Astrocyte (in vitro differentiated cells and primary cell): ENCODE measurements around the gene HMX1. TPM values are rescaled to one million over a fixed set of nuclear protein-coding genes. Genes with fewer than 3 reads are reported as not detected.
A peak's percentile ranks its signal among the peaks of the same experiment; 100 is the strongest.

Experiments used
- DNase-seq: peaks from one replicate; pipeline ENCODE4 v3.0.0-alpha.2; 2010; ENCODE audit warnings: low read depth
- FAIRE-seq: peaks from 2 replicates; lab custom pipeline; 2011; peaks lifted over from hg19 to GRCh38; lab: Jason Lieb, UNC
- H2AFZ ChIP-seq: 2 replicates; pipeline ENCODE4 v1.6.0; 2012; ENCODE audit warnings: low read depth, low read length, inconsistent platforms
- H3K27ac ChIP-seq: 2 replicates; pipeline ENCODE4 v1.5.1; 2011; ENCODE audit warnings: low read depth, low read length, inconsistent platforms
- H3K27me3 ChIP-seq: 2 replicates; pipeline ENCODE4 v1.6.0; 2011; ENCODE audit warnings: low read length, inconsistent platforms; ENCODE audit not compliant: insufficient read depth
- H3K36me3 ChIP-seq: 2 replicates; pipeline ENCODE4 v1.5.1; 2011; ENCODE audit warnings: low read length, inconsistent platforms; ENCODE audit not compliant: insufficient read depth
- H3K4me1 ChIP-seq: 2 replicates; pipeline ENCODE4 v1.5.1; 2011; ENCODE audit warnings: low read length, inconsistent platforms; ENCODE audit not compliant: insufficient read depth
- H3K4me2 ChIP-seq: 2 replicates; pipeline ENCODE4 v1.6.0; 2012; ENCODE audit warnings: low read length, inconsistent platforms
- H3K4me3 ChIP-seq: 2 replicates; pipeline ENCODE4 v1.5.1; 2011; ENCODE audit warnings: low read depth, mild to moderate bottlenecking, low read length, inconsistent platforms; ENCODE audit not compliant: insufficient read depth
- H3K79me2 ChIP-seq: 2 replicates; pipeline ENCODE4 v1.6.0; 2012; ENCODE audit warnings: mild to moderate bottlenecking, low read length, inconsistent platforms; ENCODE audit not compliant: insufficient read depth
- H3K9ac ChIP-seq: 2 replicates; pipeline ENCODE4 v1.6.0; 2012; ENCODE audit warnings: mild to moderate bottlenecking, low read length, inconsistent platforms
- H3K9me3 ChIP-seq: 2 replicates; pipeline ENCODE4 v1.5.1; 2012; ENCODE audit warnings: low read depth, mild to moderate bottlenecking, low read length, inconsistent platforms; ENCODE audit not compliant: insufficient read depth
- H4K20me1 ChIP-seq: 2 replicates; pipeline ENCODE4 v1.6.0; 2012; ENCODE audit warnings: low read length, inconsistent platforms; ENCODE audit not compliant: insufficient read depth
- H3K27ac Mint-ChIP-seq: one replicate; pipeline ENCODE4 v1.8.0; 2021; ENCODE audit warnings: mild to moderate bottlenecking, mixed read lengths; ENCODE audit not compliant: unreplicated experiment
- H3K27me3 Mint-ChIP-seq: one replicate; pipeline ENCODE4 v1.8.0; 2021; ENCODE audit warnings: low read depth, mixed read lengths; ENCODE audit not compliant: unreplicated experiment
- H3K36me3 Mint-ChIP-seq: one replicate; pipeline ENCODE4 v1.8.0; 2021; ENCODE audit warnings: low read depth, mixed read lengths; ENCODE audit not compliant: unreplicated experiment
- H3K4me1 Mint-ChIP-seq: one replicate; pipeline ENCODE4 v1.8.0; 2021; ENCODE audit warnings: low read depth, mixed read lengths; ENCODE audit not compliant: unreplicated experiment
- H3K4me3 Mint-ChIP-seq: one replicate; pipeline ENCODE4 v1.8.0; 2021; ENCODE audit warnings: mild to moderate bottlenecking, moderate library complexity, mixed read lengths; ENCODE audit not compliant: unreplicated experiment
- H3K9me3 Mint-ChIP-seq: one replicate; pipeline ENCODE4 v1.8.0; 2021; ENCODE audit warnings: mild to moderate bottlenecking, mixed read lengths; ENCODE audit not compliant: unreplicated experiment
- EZH2 ChIP-seq: IDR thresholded peaks from 2 replicates; pipeline ENCODE4 v1.6.1; 2012; ENCODE audit warnings: mild to moderate bottlenecking, low read length, inconsistent platforms; ENCODE audit not compliant: insufficient read depth
- total RNA-seq: library from RNA; stranded (reverse); gene quantifications from 2 replicates; pipeline ENCODE4 v1.2.1, GENCODE V29; 2021
- TF ChIP-seq, protein P1 (sequence below): IDR thresholded peaks from 2 replicates; pipeline ENCODE4 v1.5.1; 2011; ENCODE audit warnings: low read depth, mild to moderate bottlenecking, inconsistent platforms, low read length, moderate library complexity; ENCODE audit not compliant: insufficient read depth

The HMX1 gene
- total RNA-seq, 1 donor from 2014 or later, result 0.25 TPM

- H3K79me2 ChIP-seq, result no peaks in the 10 kb centered on the region
- no peak for FAIRE-seq
- Mint-ChIP-seq H3K4me3 (no peak overlapping the region), H3K27me3 (peaks cover 65% of the 10 kb centered on the region), H3K27ac (peak overlapping the region; percentile 18), H3K9me3 (peaks cover 7% of the 10 kb centered on the region), H3K36me3 (no peaks in the 10 kb centered on the region), H3K4me1 (peaks cover 7% of the 10 kb centered on the region)
- no peak for DNase-seq
- H3K4me1 ChIP-seq, result no peaks in the 10 kb centered on the region
- H3K9me3 ChIP-seq, result no peaks in the 10 kb centered on the region
- H2AFZ ChIP-seq, result no peak overlapping the region
- H4K20me1 ChIP-seq, result no peaks in the 10 kb centered on the region
- no peak for TF ChIP-seq EZH2
- TF ChIP-seq, protein P1, sequence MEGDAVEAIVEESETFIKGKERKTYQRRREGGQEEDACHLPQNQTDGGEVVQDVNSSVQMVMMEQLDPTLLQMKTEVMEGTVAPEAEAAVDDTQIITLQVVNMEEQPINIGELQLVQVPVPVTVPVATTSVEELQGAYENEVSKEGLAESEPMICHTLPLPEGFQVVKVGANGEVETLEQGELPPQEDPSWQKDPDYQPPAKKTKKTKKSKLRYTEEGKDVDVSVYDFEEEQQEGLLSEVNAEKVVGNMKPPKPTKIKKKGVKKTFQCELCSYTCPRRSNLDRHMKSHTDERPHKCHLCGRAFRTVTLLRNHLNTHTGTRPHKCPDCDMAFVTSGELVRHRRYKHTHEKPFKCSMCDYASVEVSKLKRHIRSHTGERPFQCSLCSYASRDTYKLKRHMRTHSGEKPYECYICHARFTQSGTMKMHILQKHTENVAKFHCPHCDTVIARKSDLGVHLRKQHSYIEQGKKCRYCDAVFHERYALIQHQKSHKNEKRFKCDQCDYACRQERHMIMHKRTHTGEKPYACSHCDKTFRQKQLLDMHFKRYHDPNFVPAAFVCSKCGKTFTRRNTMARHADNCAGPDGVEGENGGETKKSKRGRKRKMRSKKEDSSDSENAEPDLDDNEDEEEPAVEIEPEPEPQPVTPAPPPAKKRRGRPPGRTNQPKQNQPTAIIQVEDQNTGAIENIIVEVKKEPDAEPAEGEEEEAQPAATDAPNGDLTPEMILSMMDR, result no peak
- H3K9ac ChIP-seq, result no peak overlapping the region
- no peak overlapping the region for H3K4me3 ChIP-seq
- H3K27me3 ChIP-seq, result peaks cover 71% of the 10 kb centered on the region
- no peaks in the 10 kb centered on the region for H3K36me3 ChIP-seq
- no peak overlapping the region for H3K4me2 ChIP-seq
- H3K27ac ChIP-seq, result no peak overlapping the region
Measured at GRCh38 chr4:8858701-8859210, 12.9 kb downstream of the HMX1 start.

DNA sequence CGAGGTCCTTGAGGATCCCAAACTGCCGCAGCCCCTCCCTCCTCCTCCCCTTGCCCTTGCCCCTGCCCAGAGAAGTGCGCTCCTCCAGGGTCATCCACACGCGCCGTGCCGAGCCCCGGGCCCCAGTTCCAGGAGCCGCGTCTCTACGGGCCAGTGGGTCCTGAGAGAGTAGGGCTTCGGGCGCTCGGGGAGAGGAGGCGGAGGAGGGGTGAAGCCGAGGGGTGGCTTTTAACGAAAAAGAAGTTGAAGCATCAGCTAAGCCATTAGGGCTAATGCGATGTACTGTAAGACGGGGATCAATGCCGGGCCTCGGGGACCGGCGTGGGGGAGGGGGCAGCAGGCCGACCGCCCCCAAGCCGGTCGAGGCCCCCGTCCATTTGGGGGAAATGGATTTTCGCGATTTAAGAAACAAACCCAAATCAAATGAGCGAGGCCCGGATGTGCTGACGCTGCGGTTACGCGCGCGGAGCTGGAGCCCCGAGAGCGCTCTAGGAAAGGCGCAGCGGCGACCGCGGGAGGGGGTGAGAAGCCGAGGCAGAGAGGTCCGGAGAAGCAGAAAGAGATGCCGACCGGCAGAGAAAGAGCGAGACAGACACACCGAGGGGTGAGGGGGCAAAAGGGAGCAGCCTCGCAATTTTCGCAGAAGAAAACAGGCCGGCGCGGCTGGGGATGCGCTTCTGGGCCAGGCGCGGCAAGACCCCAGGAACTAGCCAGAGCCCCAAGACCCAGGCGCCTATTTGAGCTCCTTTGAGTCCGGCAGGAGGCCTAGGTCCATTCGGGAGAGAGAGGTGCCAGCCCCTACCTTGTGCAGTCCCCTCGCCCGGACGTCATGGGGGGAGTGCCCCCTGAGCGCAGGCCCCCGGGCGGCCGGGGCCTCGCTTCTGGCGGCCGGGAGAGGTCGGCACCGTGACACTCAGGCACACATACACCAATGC, 13.6 kb downstream of the HMX1 start:
- Histone ChIP-seq H3K9ac (no peak overlapping the region), H3K4me1 (no peaks in the 10 kb centered on the region), H4K20me1 (no peaks in the 10 kb centered on the region), H2AFZ (no peak overlapping the region), H3K27ac (no peak overlapping the region), H3K79me2 (no peaks in the 10 kb centered on the region), H3K4me3 (no peak overlapping the region), H3K9me3 (no peaks in the 10 kb centered on the region), H3K36me3 (no peaks in the 10 kb centered on the region), H3K27me3 (peaks cover 66% of the 10 kb centered on the region), H3K4me2 (no peak overlapping the region)
- H3K9me3 Mint-ChIP-seq, result peaks cover 10% of the 10 kb centered on the region
- FAIRE-seq, result no peak
- peaks cover 69% of the 10 kb centered on the region for H3K27me3 Mint-ChIP-seq
- H3K27ac Mint-ChIP-seq, result no peak overlapping the region
- peaks cover 7% of the 10 kb centered on the region for H3K4me1 Mint-ChIP-seq
- no peak for TF ChIP-seq EZH2
- TF ChIP-seq, protein P1, result no peak
- H3K4me3 Mint-ChIP-seq, result no peak overlapping the region
- H3K36me3 Mint-ChIP-seq, result no peaks in the 10 kb centered on the region
- no peak for DNase-seq
